HT1080 (cell line): ENCODE data around the gene MAFG. TPM values are rescaled to one million over a fixed set of nuclear protein-coding genes. Genes with fewer than 3 reads are reported as not detected.

Experiments
- DNase-seq: peaks from one replicate; pipeline ENCODE4 v3.0.0-alpha.2; 2015; ENCODE audit warnings: low read depth
- total RNA-seq: library from RNA; depleted of rRNA; stranded (reverse); fragments of >200 nt; shearing (Covaris generic); gene quantifications from 2 replicates; pipeline ENCODE4 v1.2.3, GENCODE V29; 2014; rRNA removed

MAFG gene
- total RNA-seq, 1 experiment from 2014 or later, result 21.1 TPM

DNA sequence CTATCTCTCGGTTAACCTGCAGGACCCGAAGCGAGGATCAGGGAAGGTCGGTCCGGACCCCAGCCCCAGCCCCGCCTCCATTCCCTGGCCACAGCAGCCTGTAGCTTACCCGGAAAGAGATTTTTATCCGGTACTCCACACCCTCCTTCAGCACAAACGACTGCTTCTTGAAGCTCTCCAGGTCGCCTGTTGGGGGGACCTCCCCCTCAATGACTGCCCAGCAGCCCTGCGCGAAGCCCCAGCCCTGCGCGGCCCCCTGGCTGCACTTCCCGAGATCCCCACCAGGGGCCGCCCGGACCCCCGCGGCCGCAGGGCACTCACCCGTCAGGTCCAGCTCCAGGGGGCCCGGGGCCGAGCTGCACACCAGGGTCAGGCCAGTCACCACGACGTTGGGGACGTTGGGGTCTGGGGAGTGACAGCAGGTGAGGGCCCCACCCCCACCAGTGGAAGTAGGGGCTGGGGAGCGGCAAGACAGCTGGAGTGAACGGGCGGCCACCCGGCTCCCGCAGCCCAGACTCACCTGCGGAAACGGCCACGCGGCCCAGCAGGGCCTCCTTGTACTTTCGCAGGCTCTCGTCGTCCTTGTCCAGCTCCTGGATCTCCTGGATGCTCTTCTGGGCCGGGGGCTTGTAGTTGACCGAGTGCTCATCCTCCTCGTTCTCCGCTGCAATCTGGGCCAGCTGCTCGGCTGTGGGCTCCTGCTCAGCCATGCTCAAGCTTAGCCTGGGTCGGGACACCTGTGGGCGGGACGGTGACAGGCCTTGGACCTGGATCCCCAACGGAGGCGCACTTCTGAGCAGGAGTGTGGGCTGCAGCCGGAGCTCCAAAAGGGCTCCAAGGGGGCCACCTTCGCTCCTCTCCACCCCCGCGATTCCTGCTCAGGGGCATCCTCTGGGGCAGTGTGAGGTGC lies 58.1 kb downstream of the MAFG start:
- DNase-seq, result peak; percentile 56

DNA sequence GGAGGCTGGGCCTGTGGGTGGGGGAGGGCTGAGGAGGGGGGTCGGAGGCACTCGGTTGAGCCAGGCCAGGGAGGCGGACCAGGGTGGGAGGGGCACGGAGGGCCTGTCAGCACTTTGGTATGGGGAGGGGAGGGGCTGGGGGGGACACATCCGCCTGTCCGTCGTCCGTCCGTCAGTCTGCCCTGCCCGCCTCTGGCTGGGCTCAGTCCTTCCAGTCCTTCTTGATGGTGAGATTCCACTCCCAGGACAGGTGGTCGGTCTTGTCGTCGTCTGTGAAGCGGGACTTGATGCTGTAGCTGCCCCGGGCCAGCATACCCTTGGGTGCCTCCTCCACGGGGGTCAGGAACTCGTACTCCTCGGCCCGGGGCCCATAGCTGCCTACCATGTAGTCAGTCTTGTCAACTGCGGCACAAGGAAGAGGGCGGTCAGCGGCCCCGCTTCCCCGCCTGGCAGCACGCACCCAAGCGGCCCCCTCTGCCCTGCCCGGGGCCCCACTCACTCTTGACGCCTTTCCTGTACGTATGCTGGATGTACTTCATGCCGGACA lies 58.8 kb downstream of the MAFG start:
- peak; percentile 71 for DNase-seq

Other genes starting within 250 kb of the MAFG start
- 47.9 and 59.7 TPM in 2 replicates for gene ARL16, start 243.9 kb downstream of the MAFG start, total RNA-seq
- gene HGS, start 243.7 kb downstream of the MAFG start, total RNA-seq, result 165 and 172 TPM in 2 replicates
- gene MRPL12, start 224.4 kb downstream of the MAFG start, total RNA-seq, result 51.9 and 57.7 TPM in 2 replicates
- 96.9 and 106 TPM in 2 replicates for gene SLC25A10, start 215.5 kb downstream of the MAFG start, total RNA-seq
- gene GCGR, start 123.6 kb downstream of the MAFG start, total RNA-seq, result not detected in 2 replicates
- 81.9 and 87.0 TPM in 2 replicates for gene MCRIP1, start 94.4 kb downstream of the MAFG start, total RNA-seq
- gene PPP1R27, start 92.7 kb downstream of the MAFG start, total RNA-seq, result 0.47 TPM in 1 of 2 replicates, not detected in the other
- 784 and 825 TPM in 2 replicates for gene P4HB, start 67.2 kb downstream of the MAFG start, total RNA-seq
- gene ARHGDIA, start 56.4 kb downstream of the MAFG start, total RNA-seq, result 206 and 315 TPM in 2 replicates
- 311 and 338 TPM in 2 replicates for gene ALYREF, start 36.1 kb downstream of the MAFG start, total RNA-seq
- 100 and 133 TPM in 2 replicates for gene ANAPC11, start 36.0 kb downstream of the MAFG start, total RNA-seq
- gene NPB, start 25.5 kb downstream of the MAFG start, total RNA-seq, result 0.13 and 0.34 TPM in 2 replicates
- 27.6 and 34.8 TPM in 2 replicates for gene PCYT2, start 16.3 kb downstream of the MAFG start, total RNA-seq
- 19.4 and 20.2 TPM in 2 replicates for gene SIRT7, start 9.6 kb downstream of the MAFG start, total RNA-seq
- gene PYCR1, start 9.6 kb upstream of the MAFG start, total RNA-seq, result 58.8 and 67.1 TPM in 2 replicates
- gene MYADML2, start 19.5 kb upstream of the MAFG start, total RNA-seq, result not detected in 2 replicates
- gene NOTUM, start 33.5 kb upstream of the MAFG start, total RNA-seq, result not detected in 2 replicates
- gene ASPSCR1, start 49.9 kb upstream of the MAFG start, total RNA-seq, result 41.2 and 49.3 TPM in 2 replicates
- gene CENPX, start 95.1 kb upstream of the MAFG start, total RNA-seq, result 97.0 and 172 TPM in 2 replicates
- gene LRRC45, start 95.6 kb upstream of the MAFG start, total RNA-seq, result 16.1 and 17.2 TPM in 2 replicates
- 41.7 and 46.9 TPM in 2 replicates for gene RAC3, start 103.9 kb upstream of the MAFG start, total RNA-seq
- gene DCXR, start 110.0 kb upstream of the MAFG start, total RNA-seq, result 75.1 and 83.5 TPM in 2 replicates
- 21.9 and 31.5 TPM in 2 replicates for gene RFNG, start 124.1 kb upstream of the MAFG start, total RNA-seq
- 240 and 272 TPM in 2 replicates for gene GPS1, start 124.2 kb upstream of the MAFG start, total RNA-seq
- gene DUS1L, start 138.1 kb upstream of the MAFG start, total RNA-seq, result 114 and 122 TPM in 2 replicates
- gene FASN, start 170.5 kb upstream of the MAFG start, total RNA-seq, result 140 and 151 TPM in 2 replicates